Thymus (tissue), 11 donors: ENCODE data around the gene PPFIA3. TPM values are rescaled to one million over a fixed set of nuclear protein-coding genes. Genes with fewer than 3 reads are reported as not detected.

Experiments
- DNase-seq, 9 donors: peaks; one replicate each; pipeline ENCODE4 v3.0.0-alpha.2; 2013; ENCODE audit warnings: low spot score in 9 of 9, low read depth in 6 of 9, missing footprints in 1 of 9
- H3K27ac ChIP-seq, 2 donors: one replicate each; pipeline ENCODE4 v1.5.1; 2013; ENCODE audit warnings: control low read depth in 1 of 2, low read depth in 1 of 2, low read length in 1 of 2, mild to moderate bottlenecking in 1 of 2, moderate library complexity in 1 of 2
- H3K27me3 ChIP-seq, 2 donors: one replicate each; pipeline ENCODE4 v1.5.1; 2013; ENCODE audit warnings: low read length in 1 of 2; ENCODE audit not compliant: control insufficient read depth in 2 of 2, insufficient read depth in 1 of 2
- H3K36me3 ChIP-seq, 2 donors: one replicate each; pipeline ENCODE4 v1.5.1; 2013; ENCODE audit warnings: low read length in 1 of 2, mild to moderate bottlenecking in 1 of 2, moderate library complexity in 1 of 2; ENCODE audit not compliant: control insufficient read depth in 2 of 2, insufficient read depth in 2 of 2
- H3K4me1 ChIP-seq, 2 donors: one replicate each; pipeline ENCODE4 v1.5.1; 2013; ENCODE audit warnings: low read length in 2 of 2; ENCODE audit not compliant: control insufficient read depth in 2 of 2, insufficient read depth in 2 of 2
- H3K4me3 ChIP-seq, 2 donors: one replicate each; pipeline ENCODE4 v1.5.1; 2013; ENCODE audit warnings: low read length in 2 of 2, control low read depth in 1 of 2, mild to moderate bottlenecking in 1 of 2
- H3K9me3 ChIP-seq, 2 donors: one replicate each; pipeline ENCODE4 v1.5.1; 2013; ENCODE audit warnings: low read length in 1 of 2, mild to moderate bottlenecking in 1 of 2; ENCODE audit not compliant: control insufficient read depth in 2 of 2, insufficient read depth in 1 of 2
- WGBS: extraction: QIAGEN DNeasy Blood & Tissue Kit; methylation state at CpG from one replicate; pipeline ENCODE4 v1.1.7; 2013; 5-methylcytosine and 5-hydroxymethylcytosine counted together
- polyA plus RNA-seq: library from polyadenylated mRNA; stranded (reverse); fragments of 200-250 nt; gene quantifications from one replicate; pipeline ENCODE4 v1.2.3, GENCODE V29; 2013
- total RNA-seq: library from RNA; stranded (reverse); fragments of 120-200 nt; gene quantifications from one replicate; pipeline ENCODE4 v1.2.4, GENCODE V29; 2013
- donor health status: healthy.

Gene PPFIA3
- total and polyA plus RNA-seq, 2 donors: 7.0 to 14.1 TPM

DNA sequence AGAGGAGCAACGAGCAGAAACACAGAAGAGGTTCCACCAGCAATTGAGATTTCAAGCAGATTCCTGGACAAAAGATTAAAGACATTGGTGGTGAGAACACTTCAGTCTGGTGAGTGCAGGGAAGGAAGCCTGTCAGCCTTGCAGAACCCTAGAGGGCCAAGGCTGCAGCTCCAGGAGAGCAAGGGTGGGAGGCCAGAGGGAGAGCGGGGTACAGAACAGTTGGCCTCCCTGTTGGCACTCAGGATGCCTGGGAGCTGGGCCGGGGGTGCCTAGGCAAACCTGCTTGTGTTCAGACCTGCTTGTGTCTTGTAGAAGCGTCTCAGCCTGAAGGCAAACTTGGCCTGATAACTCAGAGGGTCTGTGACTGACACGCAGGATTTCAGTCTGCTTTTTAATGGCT is 10.3 kb upstream of the PPFIA3 start:
- Histone ChIP-seq H3K36me3 (peaks cover 52 to 59% of the 10 kb centered on the region in 2 donors), H3K27me3 (peaks cover 0 to 8% of the 10 kb centered on the region in 2 donors), H3K4me3 (no peak overlapping the region), H3K9me3 (no peaks in the 10 kb centered on the region), H3K27ac (no peak overlapping the region), H3K4me1 (peaks cover 5 to 8% of the 10 kb centered on the region in 2 donors)
- DNase-seq: no peak
- WGBS: 97% methylated on average over 5 of the region's 5 CpGs

DNA sequence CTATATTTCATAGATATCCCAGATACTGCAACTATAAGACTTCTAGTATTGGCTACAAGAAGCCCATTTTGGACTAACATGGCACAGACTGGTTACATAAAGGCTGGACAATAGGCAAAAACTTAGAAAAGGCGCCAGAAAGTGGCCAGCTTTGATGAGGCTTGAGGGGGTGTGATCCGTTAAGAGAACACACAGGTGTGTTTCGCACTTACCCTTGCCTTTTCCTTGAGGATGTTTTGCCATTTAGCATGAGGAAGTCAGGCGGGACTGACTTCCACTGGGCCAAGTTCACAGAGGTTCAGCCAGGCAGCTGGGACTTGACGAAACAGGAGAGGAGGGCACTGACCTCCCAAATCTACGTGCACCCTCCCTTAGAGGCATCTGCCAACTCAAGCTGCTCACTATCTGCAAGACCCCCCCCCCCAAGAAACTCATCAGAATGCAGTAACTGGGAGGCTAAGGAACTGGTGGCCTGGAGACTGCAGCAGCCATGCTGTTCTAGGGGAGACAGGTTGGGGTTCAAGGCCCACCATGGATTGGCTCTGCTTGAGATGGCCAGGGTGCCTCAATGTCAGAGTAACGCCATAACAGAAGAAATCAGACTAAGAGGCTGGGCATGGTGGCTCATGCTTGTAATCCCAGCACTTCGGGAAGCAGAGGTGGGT is 9.6 kb upstream of the PPFIA3 start:
- peaks cover 45 to 52% of the 10 kb centered on the region in 2 donors for H3K36me3 ChIP-seq
- peaks cover 6 to 9% of the 10 kb centered on the region in 2 donors for H3K4me1 ChIP-seq
- 98% methylated on average over 8 of the region's 8 CpGs for WGBS
- DNase-seq: no peak
- no peak overlapping the region for H3K4me3 ChIP-seq
- no peak overlapping the region for H3K27ac ChIP-seq
- peaks cover 0 to 10% of the 10 kb centered on the region in 2 donors for H3K27me3 ChIP-seq
- no peaks in the 10 kb centered on the region for H3K9me3 ChIP-seq

DNA sequence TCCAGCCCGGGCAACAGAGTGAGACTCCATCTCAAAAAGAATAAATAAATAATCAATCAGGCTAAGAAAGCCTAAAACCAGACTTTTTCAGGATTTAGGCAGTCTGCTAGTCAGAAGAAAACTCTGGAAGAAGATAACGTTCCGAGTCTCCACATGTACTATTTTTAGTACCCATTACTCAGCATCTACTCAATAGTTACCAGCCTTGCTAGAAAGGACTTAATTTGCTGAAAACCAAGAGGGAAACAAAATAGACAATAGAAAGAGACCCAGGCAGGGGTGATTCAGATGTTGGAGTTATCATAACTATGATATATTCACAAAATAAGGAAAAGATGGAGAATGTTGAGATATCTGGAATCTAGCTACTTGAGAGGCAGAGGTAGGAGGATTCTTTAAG is 8.8 kb upstream of the PPFIA3 start:
- Histone ChIP-seq H3K36me3 (peaks cover 37 to 44% of the 10 kb centered on the region in 2 donors), H3K4me1 (peaks cover 10 to 12% of the 10 kb centered on the region in 2 donors), H3K4me3 (no peak overlapping the region), H3K27me3 (peaks cover 0 to 15% of the 10 kb centered on the region in 2 donors), H3K9me3 (no peaks in the 10 kb centered on the region), H3K27ac (no peak overlapping the region)
- no peak for DNase-seq
- 88% methylated on average over 3 of the region's 3 CpGs for WGBS

DNA sequence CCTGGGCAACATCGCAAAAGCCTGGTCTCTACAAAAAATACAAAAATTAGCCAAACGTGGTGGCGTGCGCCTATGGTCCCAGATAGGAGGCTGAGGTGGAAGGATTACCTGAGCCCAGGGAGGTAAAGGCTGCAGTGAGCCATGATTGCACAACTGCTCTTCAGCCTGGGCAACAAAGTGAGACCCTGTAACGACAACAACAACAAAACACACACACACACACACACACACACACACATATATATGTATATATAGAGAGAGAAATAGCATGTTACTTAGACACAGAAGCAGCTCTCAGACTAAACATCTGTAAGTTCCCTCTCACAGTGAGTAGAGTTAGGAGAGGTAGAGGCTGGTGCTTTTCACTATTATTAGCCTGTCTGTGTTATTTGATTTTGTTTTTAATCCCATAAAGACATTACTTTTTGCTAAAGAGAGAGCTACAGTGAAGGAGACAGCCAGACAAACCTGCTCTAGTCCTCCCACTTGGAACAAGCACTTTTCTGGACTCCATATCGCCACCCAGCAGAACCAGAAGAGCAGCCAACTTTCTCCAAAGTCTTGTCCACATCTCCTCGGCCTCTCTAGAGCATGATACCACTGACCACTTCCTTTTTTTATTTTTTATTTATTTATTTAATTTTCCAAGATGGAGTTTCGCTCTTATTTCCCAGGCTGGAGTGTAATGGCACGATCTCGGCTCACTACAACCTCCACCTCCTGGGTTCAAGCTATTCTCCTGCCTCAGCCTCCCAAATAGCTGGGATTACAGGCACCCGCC is 7.9 kb upstream of the PPFIA3 start:
- Histone ChIP-seq H3K36me3 (peaks cover 28 to 37% of the 10 kb centered on the region in 2 donors), H3K27ac (no peak overlapping the region), H3K27me3 (peaks cover 0 to 15% of the 10 kb centered on the region in 2 donors), H3K4me1 (peaks cover 10 to 12% of the 10 kb centered on the region in 2 donors), H3K9me3 (no peaks in the 10 kb centered on the region), H3K4me3 (no peak overlapping the region)
- 94% methylated on average over 11 of the region's 11 CpGs for WGBS
- no peak for DNase-seq

DNA sequence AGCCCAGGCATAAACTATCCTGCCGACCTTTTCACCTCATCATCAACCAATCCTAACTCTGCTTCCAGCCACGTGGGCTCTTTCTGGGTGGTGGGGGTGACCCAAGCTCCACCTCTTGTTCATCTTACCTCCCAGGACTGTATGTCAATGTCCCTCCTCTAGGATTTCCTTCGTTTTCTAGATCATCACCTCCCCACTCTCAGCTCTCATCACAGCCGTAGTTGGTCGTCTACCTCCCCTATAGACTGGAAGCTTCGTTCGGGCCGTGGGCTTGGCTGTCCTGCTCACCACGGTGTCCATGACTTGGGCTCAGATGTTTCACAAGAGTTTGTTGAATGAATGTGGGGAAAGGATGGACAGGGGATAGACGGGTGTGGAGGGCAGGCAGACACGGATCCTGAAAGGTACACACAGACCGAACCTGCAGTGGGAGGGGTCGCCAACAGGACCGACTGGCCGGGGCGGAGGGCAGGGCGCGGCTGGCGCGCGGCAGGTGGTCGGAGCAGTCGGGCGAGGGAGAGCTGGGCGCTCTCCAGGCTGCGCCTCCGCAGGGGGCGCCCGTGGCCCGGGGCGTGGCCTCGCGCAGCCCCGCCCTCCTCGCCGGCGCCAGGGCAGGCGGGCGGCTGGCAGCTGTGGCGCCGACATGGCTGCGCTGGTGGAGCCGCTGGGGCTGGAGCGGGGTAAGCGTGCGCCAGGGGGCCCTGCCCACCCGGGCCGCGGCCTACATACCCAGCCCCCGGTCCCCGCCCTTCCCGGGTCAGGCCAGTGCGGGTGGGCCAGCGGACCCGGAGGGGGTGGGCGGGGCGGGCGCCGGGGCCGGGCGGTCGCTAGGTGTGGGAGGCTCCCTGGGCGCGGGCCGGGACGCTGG is 5.3 kb upstream of the PPFIA3 start, which contains the start of gene LIN7B:
LIN7B (plus strand) TSS at position 609 of the 868 bp plus-strand sequence; CDS start at position 644, 35 bp downstream.
- peak in 7 of 9 donors; percentile 54 to 82 (median 73) for DNase-seq

DNA sequence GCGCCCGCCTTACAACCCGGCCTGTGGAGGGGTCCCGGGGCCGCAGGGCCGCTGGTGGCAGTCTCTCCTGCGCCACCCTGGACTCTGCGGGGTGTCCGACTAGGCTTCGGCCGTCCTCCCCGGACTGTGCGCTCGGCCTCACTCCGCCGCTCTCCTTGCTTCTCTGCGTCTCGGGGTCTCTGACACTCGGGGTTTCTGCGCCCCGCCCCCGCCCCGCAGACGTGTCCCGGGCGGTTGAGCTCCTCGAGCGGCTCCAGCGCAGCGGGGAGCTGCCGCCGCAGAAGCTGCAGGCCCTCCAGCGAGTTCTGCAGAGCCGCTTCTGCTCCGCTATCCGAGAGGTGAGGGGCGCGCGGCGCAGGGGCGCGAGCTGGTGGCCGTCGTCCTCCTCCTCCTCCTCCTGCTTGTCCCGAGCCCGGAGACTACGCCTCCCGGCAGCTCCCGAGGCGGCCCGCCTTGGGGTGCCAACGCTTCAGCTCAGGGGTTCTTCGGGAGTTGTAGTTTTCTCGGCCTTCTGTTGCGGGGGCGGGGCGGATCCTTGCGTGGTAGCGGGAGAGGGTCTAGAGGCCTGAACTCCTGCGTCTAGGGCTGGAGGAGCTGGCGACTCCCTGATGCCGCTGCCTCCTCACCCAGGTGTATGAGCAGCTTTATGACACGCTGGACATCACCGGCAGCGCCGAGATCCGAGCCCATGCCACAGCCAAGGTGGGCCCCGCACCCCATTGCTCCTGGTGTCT is 4.5 kb upstream of the PPFIA3 start:
- peak in 7 of 9 donors; percentile 33 to 73 (median 54) for DNase-seq
- Histone ChIP-seq H3K27me3 (peaks cover 5 to 24% of the 10 kb centered on the region in 2 donors), H3K4me3 (peak overlapping the region; percentile 62 to 83), H3K27ac (peak overlapping the region in 1 of 2 donors; percentile 9), H3K36me3 (peaks cover 0 to 4% of the 10 kb centered on the region in 2 donors), H3K4me1 (peaks cover 20 to 24% of the 10 kb centered on the region in 2 donors), H3K9me3 (no peaks in the 10 kb centered on the region)
- 12% methylated on average over 68 of the region's 68 CpGs for WGBS

More for the DNA sequence above, 5.3 kb upstream of the PPFIA3 start, which contains the start of gene LIN7B:
- H3K9me3 ChIP-seq: no peaks in the 10 kb centered on the region
- H3K27ac ChIP-seq: peak within 1 kb of the TSS in 1 of 2 donors; percentile 9
- peaks cover 0 to 17% of the 10 kb centered on the region in 2 donors for H3K27me3 ChIP-seq
- peak within 1 kb of the TSS; percentile 62 to 83 for H3K4me3 ChIP-seq
- peaks cover 18 to 20% of the 10 kb centered on the region in 2 donors for H3K4me1 ChIP-seq
- whole genome bisulfite sequencing: under 1% methylated on average over 66 of the region's 66 CpGs
- H3K36me3 ChIP-seq: peaks cover 3 to 12% of the 10 kb centered on the region in 2 donors

DNA sequence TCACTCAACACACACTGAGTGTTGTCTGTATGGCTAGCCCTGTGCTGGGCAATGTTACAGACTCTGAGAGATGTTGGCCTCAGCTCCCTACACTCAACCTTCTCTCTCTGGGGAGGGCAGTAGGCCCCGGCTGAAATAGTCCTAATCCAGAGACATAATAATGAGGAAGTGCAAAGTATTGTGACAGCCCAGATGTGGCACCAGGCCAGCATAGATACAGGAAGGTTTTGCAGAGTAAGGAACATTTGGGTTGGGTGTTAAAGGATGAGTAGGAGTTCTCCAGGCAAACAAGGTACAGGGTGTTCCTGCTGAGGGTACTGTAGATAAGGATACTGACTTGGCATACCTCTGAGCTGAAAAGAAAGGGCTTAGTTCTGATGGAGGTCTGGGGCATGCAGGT is 2.8 kb upstream of the PPFIA3 start:
- Histone ChIP-seq H3K4me1 (peaks cover 24 to 26% of the 10 kb centered on the region in 2 donors), H3K9me3 (no peaks in the 10 kb centered on the region), H3K36me3 (peaks cover 0 to 2% of the 10 kb centered on the region in 2 donors), H3K4me3 (no peak overlapping the region), H3K27ac (no peak overlapping the region), H3K27me3 (peaks cover 21 to 40% of the 10 kb centered on the region in 2 donors)
- DNase-seq: no peak
- WGBS: 51% methylated on average over 1 of the region's 1 CpG
